Ovary (tissue), 3 donors: Measurements from ENCODE around the gene STAT3.

Source experiments
- EP300 ChIP-seq: sonication (generic); formaldehyde crosslinking; IDR thresholded peaks from one replicate; pipeline ENCODE4 v1.6.1; 2017; ENCODE audit warnings: antibody characterized with exemption
- TF ChIP-seq, protein P1 (sequence below), 3 donors: fragments of 450-650 bp in 2 of 3; fragments of 200-600 bp in 1 of 3; IDR thresholded peaks; one replicate each; pipeline versions ENCODE4 v1.5.1 to v1.8.0; 2016 to 2022; ENCODE audit warnings: antibody characterized with exemption in 3 of 3, mild to moderate bottlenecking in 1 of 3
- donor health status: DM: no; HTN: no; CAD: no.

DNA sequence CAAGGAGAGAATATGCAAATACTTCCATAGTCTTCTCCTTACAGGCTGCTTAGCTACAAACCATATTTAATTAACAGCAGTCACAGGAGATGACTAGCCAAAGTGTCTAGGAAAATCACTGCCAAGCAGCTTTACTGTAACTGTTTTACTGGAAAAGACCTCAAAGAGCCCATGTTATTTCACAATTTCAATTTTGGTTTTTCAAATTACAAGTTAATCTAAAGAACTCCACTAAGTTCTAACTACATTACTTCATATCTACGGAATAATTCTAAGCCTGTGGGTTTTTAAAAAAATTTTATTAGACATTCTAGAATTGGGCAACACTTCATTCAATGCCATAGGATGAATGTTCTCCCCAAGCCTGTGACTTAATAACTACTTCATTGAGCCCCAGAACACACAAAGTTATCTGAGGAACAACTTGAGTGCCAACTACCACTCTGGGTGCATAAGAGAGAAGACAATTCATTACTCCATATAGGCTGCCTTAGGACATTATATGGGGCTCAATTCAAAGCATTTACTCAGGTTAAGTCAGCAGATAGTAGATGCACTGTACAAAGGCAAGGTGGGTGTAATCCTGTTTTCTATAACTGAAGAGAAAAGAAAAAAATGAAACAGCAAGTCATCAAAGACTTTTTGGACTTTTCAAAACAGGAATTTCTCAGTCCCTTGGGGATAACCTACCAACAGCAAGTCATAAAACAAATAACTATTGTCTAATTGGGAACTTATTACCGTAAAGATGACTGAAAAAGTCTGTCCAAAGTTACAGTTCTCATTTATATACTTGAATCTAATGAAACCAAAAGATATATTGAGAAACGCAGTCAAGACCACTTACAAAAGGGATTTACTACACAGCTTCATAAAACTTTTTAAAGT is 33.0 kb downstream of the STAT3 start:
- TF ChIP-seq EP300, result no peak
- TF ChIP-seq, protein P1, sequence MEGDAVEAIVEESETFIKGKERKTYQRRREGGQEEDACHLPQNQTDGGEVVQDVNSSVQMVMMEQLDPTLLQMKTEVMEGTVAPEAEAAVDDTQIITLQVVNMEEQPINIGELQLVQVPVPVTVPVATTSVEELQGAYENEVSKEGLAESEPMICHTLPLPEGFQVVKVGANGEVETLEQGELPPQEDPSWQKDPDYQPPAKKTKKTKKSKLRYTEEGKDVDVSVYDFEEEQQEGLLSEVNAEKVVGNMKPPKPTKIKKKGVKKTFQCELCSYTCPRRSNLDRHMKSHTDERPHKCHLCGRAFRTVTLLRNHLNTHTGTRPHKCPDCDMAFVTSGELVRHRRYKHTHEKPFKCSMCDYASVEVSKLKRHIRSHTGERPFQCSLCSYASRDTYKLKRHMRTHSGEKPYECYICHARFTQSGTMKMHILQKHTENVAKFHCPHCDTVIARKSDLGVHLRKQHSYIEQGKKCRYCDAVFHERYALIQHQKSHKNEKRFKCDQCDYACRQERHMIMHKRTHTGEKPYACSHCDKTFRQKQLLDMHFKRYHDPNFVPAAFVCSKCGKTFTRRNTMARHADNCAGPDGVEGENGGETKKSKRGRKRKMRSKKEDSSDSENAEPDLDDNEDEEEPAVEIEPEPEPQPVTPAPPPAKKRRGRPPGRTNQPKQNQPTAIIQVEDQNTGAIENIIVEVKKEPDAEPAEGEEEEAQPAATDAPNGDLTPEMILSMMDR (IDR thresholded peaks at IDR 0.05), result no peak
